Activated CD8-positive, alpha-beta memory T cell treated with anti-CD3 and anti-CD28 coated beads, Interleukin-2, amount 50 U/mL, for 24 hours (primary cell): ENCODE results near the gene TDP1.

Experiments
- DNase-seq: peaks from one replicate; pipeline ENCODE4 v3.0.0-alpha.2; 2020; ENCODE audit errors: extremely low read depth

Gene TDP1

DNA sequence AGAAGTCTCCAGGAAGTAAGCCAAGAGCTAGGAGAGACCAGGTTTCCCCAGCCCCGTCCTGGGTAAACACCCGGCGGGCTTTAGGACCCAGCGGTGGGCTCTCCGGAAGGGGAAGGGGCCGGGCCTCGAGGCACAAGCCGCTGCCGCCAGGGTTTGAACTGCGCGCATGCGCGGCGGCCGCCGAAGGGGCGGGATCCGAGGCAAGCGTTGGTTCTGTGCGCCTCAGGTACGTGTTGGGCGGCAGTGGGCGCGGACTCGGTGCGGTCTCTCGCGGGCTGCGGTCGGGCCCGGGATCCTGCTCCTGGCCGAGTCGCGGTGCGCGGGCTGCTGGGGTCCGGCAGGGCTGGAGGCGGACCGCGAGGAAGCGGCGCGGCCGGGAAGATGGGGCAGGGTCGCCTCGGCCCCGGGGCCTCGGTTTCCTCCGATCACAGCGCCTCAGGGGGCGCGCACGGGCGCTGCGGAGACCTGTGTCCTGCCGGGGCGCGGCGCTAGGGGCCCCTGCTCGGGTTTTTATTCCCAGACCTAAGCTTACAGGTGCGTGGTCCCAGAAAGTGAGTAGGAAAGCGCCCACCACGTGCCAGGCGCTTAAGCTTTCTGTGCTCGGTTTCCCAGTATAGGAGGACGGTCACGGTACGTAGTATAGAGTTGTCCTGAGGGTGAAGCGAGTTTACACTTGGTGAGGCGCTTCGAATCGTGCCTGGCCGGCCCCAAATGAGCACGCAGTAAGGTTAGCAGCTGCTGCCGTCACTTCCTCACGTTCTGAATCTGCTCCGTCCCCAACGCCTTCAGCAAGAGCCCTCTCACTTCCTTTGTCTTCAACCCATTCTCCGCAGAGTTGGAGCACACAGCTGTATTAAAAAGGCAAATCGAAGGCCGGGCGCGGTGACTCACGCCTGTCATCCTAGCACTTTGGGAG is at the start of gene TDP1:
Gene TDP1, plus strand, starts transcription at position 183 of the 916 bp plus-strand sequence. CDS start 7,188 bp downstream, outside the sequence.
- peak; percentile 92 for DNase-seq

DNA sequence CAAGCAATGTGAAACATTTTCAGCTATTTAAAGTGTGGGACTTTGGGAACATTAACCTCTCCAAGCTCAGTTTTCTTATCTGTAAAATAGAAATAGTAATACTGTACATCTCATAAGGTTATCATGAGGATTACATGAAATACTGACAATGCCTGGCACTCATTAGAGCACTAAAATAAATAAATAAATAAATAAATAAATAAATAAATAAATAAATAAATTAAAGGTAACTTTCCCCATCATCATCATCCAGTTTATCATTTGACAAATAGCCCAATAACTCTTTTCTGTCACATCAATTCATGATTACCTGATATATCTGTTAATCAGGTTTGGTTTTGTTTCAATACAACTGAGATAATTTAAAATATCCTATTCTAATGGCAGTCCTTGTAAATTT is 49.7 kb upstream of the TDP1 start:
- DNase-seq: no peak

DNA sequence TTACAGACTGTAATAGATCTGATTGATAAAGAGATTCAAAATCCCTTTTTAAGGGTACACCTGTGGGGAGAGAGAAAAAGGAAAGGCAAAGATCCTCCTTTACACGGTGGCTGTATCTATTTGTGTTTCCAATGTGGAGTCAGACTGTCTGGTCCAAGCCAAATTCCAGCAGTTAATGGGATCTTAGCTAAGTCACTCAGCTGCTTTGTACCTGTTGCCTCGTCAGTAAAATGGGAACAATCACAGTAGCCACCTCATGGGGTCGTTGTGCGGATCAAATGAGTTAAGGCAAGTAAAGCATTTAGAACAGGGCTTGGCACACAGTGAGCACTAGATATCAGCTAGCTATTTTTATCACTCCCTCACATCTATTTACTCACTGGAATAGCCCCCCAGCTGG is 48.1 kb upstream of the TDP1 start:
- no peak for DNase-seq

DNA sequence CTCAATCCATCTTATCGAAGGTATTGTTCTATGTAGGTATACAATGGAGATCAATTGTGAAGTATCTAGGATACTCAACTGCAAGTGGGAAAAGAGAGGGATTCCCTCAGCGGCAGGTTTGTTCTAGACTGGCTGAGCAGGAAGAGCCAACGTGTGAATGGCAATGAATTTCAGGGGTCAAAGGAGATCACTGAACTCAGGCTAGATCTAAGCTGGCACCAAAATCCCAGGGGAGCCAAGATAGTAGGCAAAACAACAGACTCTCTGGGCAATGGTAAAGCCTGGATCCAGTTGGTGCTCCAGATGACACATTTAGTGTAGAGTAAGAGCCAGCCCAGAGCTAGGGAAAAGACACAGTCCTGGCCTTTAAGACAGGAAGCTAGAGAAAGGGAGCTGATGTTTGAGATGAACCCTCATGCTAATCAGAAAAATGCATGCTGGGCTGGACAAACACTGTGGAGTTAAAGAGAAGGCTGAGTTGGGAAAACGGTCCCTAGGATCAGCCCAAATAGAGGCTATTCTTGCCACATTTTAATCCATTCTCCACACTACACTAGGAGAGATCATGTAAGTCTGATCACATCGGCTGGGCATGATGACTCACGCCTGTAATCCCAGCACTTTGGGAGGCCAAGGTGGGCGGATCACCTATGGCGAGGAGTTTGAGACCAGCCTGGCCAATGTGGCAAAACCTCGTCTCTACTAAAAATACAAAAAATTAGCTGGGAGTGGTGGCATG is 46.8 kb upstream of the TDP1 start:
- DNase-seq: no peak

DNA sequence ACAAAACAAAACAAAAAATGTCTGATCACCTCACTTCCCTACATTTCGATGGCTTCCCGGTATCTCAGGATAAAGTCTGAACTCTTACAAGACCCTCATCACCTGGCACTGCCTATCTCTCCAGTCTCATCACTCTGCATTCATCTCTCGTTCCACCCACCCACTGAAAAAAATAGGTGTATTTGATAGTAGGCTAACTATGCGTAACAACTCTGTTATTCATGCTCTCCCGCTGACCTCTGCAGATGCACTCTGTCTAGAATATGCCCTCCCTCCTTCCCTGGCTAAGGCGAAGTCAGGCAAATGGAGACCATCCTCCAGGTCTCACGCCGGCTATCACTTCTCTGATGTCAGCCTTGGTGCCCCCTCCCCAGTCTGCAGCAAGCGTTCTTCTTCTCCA is 46.1 kb upstream of the TDP1 start:
- no peak for DNase-seq

DNA sequence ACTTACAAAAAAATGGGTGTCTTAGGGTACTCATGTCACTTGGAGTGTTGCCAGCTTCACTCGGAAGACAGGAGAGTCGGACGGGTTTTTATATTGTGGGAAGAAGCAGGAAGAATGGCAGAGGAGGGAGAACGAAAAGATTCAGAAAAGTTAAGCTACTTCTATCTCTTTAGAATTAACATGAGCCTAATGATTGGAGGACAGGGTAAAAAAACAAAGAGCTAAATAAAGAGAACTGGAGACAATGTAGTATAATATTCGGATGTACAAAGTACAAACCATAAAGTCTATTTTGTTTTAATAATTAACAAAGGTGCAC is 45.1 kb upstream of the TDP1 start:
- DNase-seq: no peak

DNA sequence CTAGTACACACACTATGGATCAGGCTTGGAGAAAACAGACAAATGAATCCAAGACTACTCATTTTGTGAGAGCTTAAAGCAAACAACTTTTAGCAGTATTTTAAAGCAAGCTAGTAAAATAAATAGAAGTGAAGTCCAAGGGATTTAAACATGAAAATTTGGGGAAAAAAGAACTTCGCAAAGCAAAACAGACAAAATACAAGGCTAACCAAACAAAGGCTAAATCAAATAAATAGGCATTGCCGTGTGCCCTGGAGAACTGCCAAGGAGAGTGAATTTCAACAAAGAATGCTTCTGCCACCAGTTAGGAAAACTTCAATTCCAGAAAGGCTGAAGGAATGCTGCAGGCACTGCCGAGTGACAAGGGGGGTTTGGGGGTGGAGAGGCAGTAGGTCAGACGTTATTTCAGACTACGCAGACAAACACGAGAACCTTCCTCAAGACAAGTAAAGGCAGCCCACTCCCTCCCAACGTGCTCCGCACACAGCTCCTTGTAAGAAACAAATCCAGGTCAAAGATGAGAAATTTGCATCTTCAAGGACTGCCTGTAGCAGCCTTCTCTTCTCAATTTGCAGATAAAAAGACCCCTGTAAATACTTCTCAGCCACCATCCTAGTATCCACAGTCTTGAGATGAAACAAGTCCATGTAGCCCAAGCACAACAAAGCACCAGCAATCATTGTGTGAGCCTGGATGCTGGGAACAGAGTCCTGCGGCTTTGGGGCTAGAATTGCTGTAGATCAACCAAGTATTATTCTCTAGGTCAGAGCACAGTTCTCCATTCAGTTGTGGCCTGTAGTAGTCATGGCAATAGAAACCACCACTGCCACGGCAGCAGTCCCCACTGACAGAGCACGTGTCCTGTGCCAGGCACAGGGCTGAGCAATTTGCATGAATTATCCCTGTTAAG is 44.5 kb upstream of the TDP1 start:
- DNase-seq: no peak

DNA sequence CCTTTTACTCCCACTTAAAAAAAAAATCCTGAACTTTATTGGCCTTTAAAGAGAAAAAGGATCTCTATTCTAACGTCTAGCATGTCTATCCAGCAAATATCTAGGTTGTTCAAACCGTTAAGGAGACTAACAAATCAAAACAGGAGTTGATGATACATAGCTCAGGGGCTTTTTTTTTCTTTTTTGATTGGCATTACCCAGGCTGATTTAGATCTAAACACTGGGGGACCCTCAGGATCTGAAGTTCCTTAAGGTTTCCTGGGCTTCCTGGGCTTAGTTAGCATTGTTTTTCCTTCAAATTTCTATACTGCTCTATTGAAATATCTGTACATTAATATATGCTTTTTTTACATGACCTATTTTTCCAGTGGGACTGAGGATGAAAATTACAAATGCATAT is 43.5 kb upstream of the TDP1 start:
- no peak for DNase-seq

DNA sequence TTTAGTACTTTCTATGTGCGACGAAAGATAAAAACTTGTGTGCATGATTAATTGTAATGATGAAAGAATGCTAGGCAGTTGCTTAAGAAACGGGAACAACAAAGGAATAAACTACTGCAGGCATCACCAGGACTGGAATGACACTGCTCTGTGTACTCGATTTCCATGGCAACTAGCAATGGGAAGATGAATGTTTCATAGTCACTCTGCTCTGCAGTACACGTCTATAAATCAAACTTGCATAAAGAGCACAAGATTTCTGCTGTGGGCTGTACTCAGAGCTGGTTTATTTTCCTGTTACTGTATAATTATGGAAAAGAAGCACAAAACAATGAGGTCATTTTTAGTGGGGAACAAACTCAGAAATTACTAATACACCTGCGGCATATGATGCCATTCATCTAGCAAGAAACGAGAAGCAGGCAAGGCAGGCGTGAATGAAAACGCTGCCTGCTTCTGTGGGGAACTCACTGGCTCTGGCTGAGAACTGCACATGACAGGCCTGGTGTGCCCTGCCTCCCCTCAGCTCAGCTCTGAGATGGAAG is 43.0 kb upstream of the TDP1 start:
- DNase-seq: no peak

DNA sequence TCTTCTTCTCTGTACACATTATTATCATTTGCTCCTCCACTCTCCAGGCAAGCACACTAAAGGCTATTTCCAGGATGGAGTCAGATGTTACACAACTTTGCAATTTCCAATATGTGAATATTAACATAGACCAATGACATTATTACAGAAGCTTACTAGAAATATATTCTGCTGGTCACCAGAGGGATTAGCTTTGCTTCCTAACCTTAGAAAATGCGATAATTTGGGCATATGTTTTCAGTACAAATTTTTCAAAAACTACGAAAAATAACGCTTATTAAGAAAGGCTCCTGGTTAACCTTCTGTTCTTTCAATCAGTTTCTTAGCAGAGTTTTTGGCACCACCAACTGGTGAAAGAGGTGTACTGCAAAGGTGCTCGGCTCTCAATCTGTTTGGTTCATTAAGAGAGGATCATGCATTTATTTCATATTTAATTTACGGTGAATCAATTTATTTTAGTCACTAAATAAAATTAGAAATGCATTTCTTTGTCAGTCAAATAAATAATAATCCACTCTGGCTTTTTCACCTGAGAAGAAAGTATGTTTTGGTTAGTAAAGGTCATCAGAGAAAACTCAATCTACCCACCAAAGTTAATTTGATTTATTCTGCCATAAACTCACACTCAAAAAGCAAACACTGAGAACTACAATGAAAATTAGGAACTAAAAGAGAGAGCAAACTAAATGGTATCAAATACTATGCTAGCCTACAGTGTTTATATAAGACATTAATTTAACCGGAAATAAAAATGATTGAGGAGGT is 40.4 kb upstream of the TDP1 start:
- peak; percentile 25 for DNase-seq

DNA sequence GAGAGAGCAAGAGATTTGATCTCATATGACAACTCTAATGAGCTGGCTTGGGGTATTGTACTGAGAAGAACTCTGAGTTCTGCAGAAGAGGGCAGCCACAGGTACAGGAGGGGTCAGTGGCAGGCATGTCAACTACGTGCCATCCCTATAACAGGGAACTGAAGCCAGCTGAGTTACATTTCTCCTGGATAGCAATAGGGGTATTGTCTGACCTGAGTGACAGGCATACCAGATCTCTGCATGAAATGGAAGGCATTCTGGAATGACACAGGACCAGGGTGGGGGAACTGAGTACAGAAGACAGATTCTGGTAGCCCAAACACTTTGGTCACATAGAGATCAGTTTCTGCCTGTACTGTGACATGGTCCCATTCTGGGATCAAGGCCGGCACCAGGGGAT is 37.0 kb upstream of the TDP1 start:
- no peak for DNase-seq

DNA sequence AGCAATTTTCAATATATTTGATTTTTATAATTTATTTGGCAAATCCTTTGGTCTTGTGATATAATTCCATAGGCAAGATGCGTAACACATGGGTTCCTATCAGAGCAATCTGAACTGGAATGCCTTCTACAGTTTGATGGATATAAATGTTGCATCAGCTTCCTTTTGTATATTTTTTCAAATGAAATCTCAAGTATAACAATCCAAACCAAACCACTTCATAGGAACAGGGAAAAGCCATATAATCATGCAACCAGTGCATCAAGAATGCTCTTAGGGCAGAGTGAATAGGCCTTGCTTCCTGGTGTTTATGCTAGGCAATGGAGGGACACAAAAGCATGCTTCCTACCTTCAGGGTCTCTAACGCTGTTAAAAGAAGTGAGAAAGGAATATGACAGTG is 35.7 kb upstream of the TDP1 start:
- no peak for DNase-seq

DNA sequence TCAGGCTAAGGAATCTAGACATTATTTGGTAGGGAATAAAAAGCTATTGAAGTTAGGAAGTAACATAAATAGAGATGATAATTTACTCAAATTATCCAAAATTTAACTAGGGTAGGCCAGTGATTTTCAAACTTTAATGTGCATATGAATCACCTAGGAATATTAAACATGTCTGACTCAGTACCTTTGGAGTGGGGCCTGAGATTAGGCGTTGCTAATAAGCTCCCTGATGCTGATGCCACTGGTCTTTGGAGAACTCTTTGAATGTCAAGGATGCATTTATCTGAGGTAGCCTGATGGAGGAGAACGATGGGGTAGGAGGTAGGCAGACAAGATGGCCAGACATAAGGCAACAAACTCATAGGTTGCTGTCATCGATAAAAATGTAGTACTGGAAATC is 34.4 kb upstream of the TDP1 start:
- no peak for DNase-seq

DNA sequence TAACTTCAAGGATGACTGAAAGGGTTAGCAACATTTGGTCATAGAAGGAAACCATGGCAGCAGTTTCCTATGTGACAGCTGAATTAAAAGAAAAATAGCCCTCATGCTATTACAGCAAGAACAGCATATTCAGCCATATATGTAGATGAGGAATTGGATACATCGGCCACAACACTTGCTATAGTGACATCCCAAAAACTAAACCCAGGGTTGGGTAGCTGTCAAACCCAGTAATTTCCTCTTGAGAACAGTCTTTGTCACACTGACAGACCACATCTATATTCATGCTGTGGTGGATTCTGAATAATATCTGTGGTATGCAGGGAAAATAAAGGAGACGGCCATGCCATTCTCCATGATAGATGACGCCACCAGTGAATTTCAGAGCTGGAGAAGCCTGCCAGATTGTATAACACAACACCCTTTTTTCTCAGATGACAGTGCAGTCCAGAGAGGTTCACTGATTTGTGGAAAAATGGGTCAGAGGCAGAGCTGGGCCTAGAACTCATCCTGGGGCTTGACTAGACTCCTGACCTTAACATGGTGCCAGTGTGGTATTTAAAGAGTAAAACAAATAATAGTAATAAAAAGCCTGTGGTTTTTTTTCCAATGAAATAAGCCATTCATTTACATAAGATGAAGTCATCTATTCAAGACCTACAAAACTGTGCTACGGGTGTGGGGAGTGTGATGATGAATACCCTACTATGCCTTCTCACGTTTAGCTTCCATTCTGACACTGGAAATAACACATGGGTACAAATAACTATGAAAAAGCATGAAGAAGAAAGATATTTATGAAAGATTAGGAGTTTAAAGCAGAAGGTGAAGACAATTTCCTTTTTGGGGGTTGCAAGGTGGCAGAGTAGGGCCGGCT is 33.5 kb upstream of the TDP1 start:
- DNase-seq: no peak

DNA sequence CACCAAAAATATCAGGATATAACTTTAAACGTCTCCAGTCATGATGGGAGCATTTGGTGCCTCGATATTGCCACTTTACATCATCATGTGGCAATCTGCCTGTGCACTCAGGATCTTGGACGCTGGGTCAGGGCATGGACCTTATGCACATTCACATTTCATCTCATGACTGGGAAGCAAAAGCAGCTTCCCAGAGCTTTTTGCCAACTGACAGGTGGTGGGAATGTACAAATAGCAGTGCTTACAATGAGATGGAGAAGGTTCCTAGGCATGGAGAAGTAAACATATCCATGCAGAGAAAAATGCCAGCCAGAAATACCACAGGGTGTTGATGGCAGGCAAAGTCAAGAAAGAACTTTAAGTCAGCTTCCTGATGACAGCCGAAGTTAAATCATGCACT is 31.5 kb upstream of the TDP1 start:
- no peak for DNase-seq

DNA sequence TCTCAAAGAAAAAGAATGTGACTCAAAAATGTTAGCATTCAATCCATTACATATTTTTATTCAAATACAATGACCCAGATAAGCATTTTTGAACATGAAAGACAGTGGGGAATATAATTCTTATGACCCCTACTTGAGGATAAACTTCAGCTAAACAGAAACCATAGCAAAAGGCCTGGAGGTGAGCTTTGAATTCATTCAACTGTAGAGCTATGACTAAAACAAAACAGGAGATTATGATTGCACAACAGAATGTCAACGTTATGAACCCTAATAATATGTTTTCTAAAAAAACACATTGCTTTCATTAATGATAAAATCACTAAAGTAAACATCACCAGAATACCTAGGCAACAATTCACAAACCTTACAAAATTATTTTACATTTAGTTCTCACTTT is 29.0 kb upstream of the TDP1 start:
- no peak for DNase-seq

DNA sequence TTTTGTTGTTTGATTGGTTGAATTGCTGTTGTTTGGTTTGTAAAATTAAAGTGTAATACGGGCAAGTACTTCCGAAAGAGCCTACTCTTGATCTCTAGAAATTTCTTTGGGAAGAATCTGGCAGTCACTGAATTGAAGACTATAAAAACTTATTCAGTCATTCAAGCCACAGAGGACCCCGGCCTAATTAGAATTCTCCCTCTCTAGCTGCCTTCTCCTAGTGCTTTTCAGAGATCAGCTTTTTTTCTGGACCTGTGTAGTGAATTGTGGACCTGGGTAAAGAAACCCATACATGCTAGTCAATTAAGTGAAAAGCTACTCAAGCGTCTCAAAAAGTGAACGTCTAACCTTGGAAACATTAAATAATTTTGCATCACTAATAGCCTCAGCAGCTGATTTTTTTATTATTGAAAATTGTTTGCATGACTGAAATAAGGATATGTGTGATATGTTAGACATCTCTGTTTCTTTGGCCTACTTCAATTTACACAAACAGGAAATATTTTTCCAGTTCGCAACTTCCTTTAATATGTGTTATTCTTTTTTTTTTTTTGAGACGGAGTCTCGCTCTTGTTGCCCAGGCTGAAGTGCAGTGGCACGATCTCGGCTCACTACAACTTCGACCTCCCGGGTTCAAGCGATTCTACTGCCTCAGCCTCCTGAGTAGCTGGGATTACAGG is 28.4 kb upstream of the TDP1 start:
- DNase-seq: no peak

DNA sequence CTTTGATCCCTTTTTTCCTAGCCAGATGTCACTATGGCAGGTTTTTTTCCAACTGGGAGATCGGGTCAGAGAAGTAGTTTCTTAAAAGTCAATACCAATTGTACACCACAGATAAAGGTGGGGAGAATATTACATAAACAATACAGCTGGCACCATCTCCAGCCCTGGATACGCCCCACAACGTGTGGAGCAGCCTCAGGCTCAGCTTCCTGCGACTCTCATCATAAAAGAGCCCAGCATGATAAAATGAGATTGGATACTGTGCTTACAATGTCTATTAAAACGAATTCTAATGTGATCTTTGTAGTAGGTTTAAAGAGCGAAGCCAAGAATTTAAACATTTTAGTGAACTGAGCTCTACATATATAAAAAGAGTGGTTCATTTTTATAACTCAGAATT is 22.7 kb upstream of the TDP1 start:
- DNase-seq: no peak

DNA sequence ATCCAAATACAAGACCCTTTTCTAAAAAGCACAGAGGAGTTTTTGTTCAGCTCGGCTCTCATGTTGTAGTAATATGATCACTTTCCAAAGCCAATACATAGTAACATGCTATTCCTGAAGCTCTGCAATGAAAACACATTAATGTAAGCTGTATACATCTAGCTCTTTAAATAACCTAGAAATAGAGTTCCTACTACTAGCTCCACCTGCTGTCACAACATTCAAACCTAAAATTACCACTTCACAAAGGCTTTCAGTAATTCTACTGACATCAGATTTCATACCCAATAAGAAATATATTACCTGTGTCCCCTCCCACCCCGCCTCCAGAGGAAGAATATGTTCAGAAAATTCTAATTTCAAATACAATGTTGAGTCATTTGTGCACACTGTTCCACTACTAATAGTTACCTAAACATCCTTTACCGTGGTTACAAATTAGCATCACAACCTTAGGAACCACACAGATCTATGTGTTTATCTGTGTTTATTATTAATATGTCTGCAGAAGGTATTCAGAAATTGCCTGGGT is 19.0 kb upstream of the TDP1 start:
- no peak for DNase-seq
